Retinal pigment epithelial cell (primary cell): ENCODE data around the gene SRXN1.

ENCODE experiments used
- DNase-seq: peaks from one replicate; pipeline ENCODE4 v3.0.0-alpha.2; 2010; ENCODE audit warnings: low read depth
- H3K4me3 ChIP-seq: 2 replicates; pipeline ENCODE4 v1.5.1; 2011; ENCODE audit warnings: mild to moderate bottlenecking, low read length, control low read depth, moderate library complexity
- CTCF ChIP-seq: conservative IDR thresholded peaks from 2 replicates; pipeline ENCODE4 v1.5.1; 2011; ENCODE audit warnings: low read depth, low read length, control low read depth, inconsistent platforms

The SRXN1 gene

GRCh38 chr20:663315-664090 lies 10.5 kb upstream of the SRXN1 start:
- no peak for DNase-seq
- no peak overlapping the region for H3K4me3 ChIP-seq
- TF ChIP-seq CTCF = no peak

GRCh38 chr20:662277-663192 lies 9.5 kb upstream of the SRXN1 start:
- TF ChIP-seq CTCF = no peak
- H3K4me3 ChIP-seq = no peak overlapping the region
- DNase-seq = no peak

GRCh38 chr20:661474-662270 lies 8.7 kb upstream of the SRXN1 start:
- H3K4me3 ChIP-seq = no peak overlapping the region
- TF ChIP-seq CTCF = no peak
- DNase-seq = no peak

- H3K4me3 ChIP-seq = no peak overlapping the region
- no peak for DNase-seq
- TF ChIP-seq CTCF = no peak
Observed at GRCh38 chr20:658731-659291, 5.8 kb upstream of the SRXN1 start.

GRCh38 chr20:658202-658601 lies 5.2 kb upstream of the SRXN1 start:
- H3K4me3 ChIP-seq = no peak overlapping the region
- no peak for DNase-seq
- TF ChIP-seq CTCF = no peak

- no peak for TF ChIP-seq CTCF
- H3K4me3 ChIP-seq = no peak overlapping the region
- DNase-seq = no peak
Observed at GRCh38 chr20:655726-656624, 3.0 kb upstream of the SRXN1 start.
